Right cardiac atrium (tissue), 5 donors: ENCODE measurements around the gene WDR72. TPM values are rescaled to one million over a fixed set of nuclear protein-coding genes. Genes with fewer than 3 reads are reported as not detected.

Experiments used
- ATAC-seq, 2 donors: fragments of 200-7000 bp; cut with Tn5 transposase; one replicate each; pipeline versions ENCODE4 v1.8.0 to v1.9.1; 2020; ENCODE audit warnings: moderate library complexity in 2 of 2, mild to moderate bottlenecking in 1 of 2
- DNase-seq, 3 donors: peaks; one replicate each; pipeline ENCODE4 v3.0.0-alpha.2; 2020
- H3K27ac ChIP-seq: one replicate; pipeline ENCODE4 v1.5.1; 2013; ENCODE audit warnings: mild to moderate bottlenecking, low read length, control low read depth, moderate library complexity
- H3K27me3 ChIP-seq: one replicate; pipeline ENCODE4 v1.6.1; 2013; ENCODE audit not compliant: control insufficient read depth, insufficient read depth
- H3K4me1 ChIP-seq: one replicate; pipeline ENCODE4 v1.6.1; 2013; ENCODE audit warnings: low read length; ENCODE audit not compliant: control insufficient read depth, insufficient read depth
- H3K4me3 ChIP-seq: one replicate; pipeline ENCODE4 v1.5.1; 2013; ENCODE audit warnings: low read length, control low read depth
- H3K9me3 ChIP-seq: one replicate; pipeline ENCODE4 v1.6.1; 2013; ENCODE audit warnings: low read length; ENCODE audit not compliant: control insufficient read depth
- WGBS: extraction: QIAGEN DNeasy Blood & Tissue Kit; methylation state at CpG from one replicate; pipeline ENCODE4 v1.1.7; 2013; 5-methylcytosine and 5-hydroxymethylcytosine counted together
- intact Hi-C, 4 donors: fragments of 100-400 bp; cut with DNase I; formaldehyde crosslinking; loops; one replicate each; pipeline versions ENCODE4 v1.11.0 to v1.14.0; 2022 to 2023
- polyA plus RNA-seq: library from polyadenylated mRNA; stranded (reverse); fragments of 200-250 nt; gene quantifications from one replicate; pipeline ENCODE4 v1.2.3, GENCODE V29; 2013
- total RNA-seq, 4 donors: library from RNA; stranded (reverse); fragmentation: NEBNext Ultra II Directional; extraction: Animal tissue kit (Norgen Biotek cat#: 25700); gene quantifications; one replicate each; pipeline ENCODE4 v1.2.1, GENCODE V29; 2021
- donor health status: healthy with polysubstance abuse.
- donor health status: DM: no; HTN: yes; CAD: no.
- donor health status: DM: no; HTN: no; CAD: no.
- donor health status: DM: no; HTN: yes; CAD: no; lungs with severe emphysema.
- donor health status: DM: yes; HTN: yes; CAD: no.

Gene WDR72
- total and polyA plus RNA-seq, 5 donors = 0.05 to 0.31 (median 0.12) TPM

DNA sequence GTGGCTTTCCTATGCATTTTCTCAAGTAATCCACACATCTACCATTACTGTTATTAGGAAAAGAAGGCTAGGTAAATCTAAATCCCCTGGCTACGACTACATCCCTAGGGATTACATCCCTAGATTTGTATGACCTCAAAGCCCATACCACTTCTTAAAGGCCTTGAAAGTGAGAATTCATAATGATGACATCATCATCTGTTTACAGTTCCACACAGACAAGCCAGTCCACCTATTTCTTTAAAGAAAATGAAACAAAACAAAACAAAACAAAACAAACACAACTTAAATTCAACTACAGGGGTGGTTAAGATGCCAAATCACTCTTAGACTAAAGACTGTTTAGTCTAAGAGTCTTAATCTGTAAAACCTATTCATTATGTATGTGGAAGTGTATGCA is 5.7 kb downstream of the WDR72 start:
- H3K27ac ChIP-seq = no peak overlapping the region
- whole genome bisulfite sequencing = 72% methylated on average over 1 of the region's 1 CpG
- H3K4me1 ChIP-seq = no peaks in the 10 kb centered on the region
- ATAC-seq = no peak
- H3K4me3 ChIP-seq = no peak overlapping the region
- H3K27me3 ChIP-seq = no peaks in the 10 kb centered on the region
- H3K9me3 ChIP-seq = no peaks in the 10 kb centered on the region
- intact Hi-C loops = no loop called here
- DNase-seq = no peak

GRCh38 chr15:53752406-53752805 is 7.1 kb downstream of the WDR72 start:
- no peak overlapping the region for H3K4me3 ChIP-seq
- H3K9me3 ChIP-seq = no peaks in the 10 kb centered on the region
- WGBS = 64% methylated on average over 4 of the region's 4 CpGs
- H3K4me1 ChIP-seq = no peaks in the 10 kb centered on the region
- ATAC-seq (no peak), DNase-seq (no peak)
- intact Hi-C loops = no loop called here
- H3K27me3 ChIP-seq = no peaks in the 10 kb centered on the region
- no peak overlapping the region for H3K27ac ChIP-seq

DNA sequence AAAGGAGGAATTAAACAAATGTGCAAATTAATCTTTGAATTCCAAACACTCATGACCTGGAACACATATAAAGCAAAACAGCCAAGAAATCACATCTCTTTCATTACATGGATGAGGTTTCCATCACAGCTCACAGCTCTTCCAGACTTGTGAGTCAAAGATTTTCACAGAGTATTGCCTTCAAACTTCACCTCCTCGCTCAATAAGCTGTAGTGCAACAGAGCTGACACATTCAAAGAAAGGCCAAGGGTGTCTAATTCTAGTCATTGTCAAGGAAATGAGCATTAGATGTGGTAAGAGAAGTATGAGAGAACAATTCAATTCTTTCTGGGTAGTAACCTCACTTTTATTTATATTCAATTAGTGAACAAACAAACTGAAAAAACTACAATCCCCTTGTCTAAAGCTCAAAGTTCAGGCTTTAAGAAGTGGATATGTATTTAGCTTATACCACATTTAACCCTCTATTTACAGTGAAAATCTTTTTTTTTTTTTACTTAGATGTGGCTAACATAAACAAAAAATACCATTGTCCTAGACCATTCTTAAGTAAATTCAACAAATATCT is 11.9 kb downstream of the WDR72 start:
- intact Hi-C loops = no loop called here
- WGBS = 68% methylated on average over 1 of the region's 1 CpG
- DNase-seq (no peak), ATAC-seq (no peak)
- Histone ChIP-seq H3K4me1 (no peaks in the 10 kb centered on the region), H3K27me3 (no peaks in the 10 kb centered on the region), H3K9me3 (no peaks in the 10 kb centered on the region), H3K27ac (no peak overlapping the region), H3K4me3 (no peak overlapping the region)

DNA sequence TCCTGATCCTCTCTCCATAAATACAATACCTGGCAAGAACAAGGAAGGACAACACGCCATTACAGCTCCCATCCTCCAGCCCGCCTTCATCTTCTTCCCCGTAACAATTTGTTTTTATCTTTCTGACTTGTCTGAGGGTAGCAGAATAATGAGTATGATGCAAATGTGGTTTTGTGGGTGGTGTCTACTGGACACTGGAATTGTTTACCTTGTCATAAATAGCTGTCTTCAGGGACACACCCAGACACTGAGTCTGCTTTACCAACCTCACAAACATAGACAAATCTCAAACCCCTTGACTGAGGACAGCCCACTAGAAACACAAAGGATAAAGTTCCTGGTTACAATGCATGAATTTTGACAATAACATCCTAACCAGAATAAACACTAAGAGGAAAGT is 13.4 kb downstream of the WDR72 start:
- 93% methylated on average over 3 of the region's 3 CpGs for WGBS
- Histone ChIP-seq H3K4me1 (no peaks in the 10 kb centered on the region), H3K4me3 (no peak overlapping the region), H3K27me3 (no peaks in the 10 kb centered on the region), H3K9me3 (no peaks in the 10 kb centered on the region), H3K27ac (no peak overlapping the region)
- ATAC-seq (no peak), DNase-seq (no peak)
- intact Hi-C loops = no loop called here

DNA sequence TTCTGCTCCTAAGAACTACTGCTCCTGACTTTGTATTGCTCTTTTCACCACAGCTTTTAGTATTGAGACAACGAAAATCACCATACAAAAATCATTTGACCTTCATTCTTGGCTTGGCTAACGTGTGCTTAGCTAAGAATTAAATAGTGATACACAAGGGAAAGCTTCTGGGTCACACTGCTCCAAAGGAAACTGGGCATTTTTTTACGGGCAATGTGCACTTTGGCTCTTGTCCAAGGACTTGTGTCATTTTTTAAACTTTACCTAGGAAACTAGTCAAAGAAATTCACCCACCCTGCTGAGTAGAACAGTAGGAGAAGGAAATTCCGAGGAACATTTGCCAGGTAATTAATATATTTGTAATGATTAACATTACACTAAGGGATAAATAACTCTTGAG is 19.8 kb downstream of the WDR72 start:
- ATAC-seq (no peak), DNase-seq (no peak)
- 33% methylated on average over 4 of the region's 4 CpGs for WGBS
- Histone ChIP-seq H3K27ac (no peak overlapping the region), H3K4me3 (no peak overlapping the region), H3K4me1 (no peaks in the 10 kb centered on the region), H3K9me3 (no peaks in the 10 kb centered on the region), H3K27me3 (no peaks in the 10 kb centered on the region)
- intact Hi-C loops = no loop called here

GRCh38 chr15:53739187-53739586 is 20.3 kb downstream of the WDR72 start:
- ATAC-seq (no peak), DNase-seq (no peak)
- Histone ChIP-seq H3K27me3 (no peaks in the 10 kb centered on the region), H3K4me1 (no peaks in the 10 kb centered on the region), H3K27ac (no peak overlapping the region), H3K4me3 (no peak overlapping the region), H3K9me3 (no peaks in the 10 kb centered on the region)
- 69% methylated on average over 4 of the region's 4 CpGs for WGBS
- intact Hi-C loops = no loop called here

DNA sequence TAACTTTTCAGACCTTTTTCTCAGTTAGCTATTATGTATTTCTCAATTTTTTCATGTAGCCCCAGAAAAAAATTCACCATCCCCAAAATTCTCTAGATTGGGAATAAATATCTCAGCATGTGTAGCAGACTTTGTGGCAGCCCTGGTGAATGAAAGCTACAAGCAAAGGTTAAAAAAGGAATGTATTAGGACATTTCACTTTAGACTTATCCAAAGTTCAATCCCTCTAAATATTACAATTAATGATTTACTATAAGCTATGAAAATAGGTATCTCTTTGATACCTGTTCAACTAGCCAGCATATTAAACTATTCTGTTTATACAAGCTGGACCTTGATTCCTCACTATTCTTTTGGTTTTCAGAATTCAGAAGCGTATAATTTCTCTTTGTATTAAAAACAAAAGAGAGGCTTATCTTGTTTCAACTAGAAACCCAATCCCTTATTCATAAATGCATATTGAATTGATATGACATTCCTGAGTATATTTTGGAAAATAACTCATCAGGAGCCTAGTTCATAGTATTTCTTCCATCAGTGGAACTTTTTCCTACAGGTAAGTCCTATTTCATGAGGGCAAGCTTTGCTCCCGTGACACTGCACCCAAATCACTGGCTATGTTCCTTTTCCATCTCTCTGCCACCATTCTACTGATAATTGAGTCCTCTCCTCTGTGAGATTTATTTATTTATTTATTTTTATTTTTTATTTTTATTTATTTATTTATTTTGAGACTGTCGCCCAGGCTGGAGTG is 38.0 kb downstream of the WDR72 start:
- Histone ChIP-seq H3K4me3 (no peak overlapping the region), H3K27ac (no peak overlapping the region), H3K4me1 (no peaks in the 10 kb centered on the region), H3K9me3 (no peaks in the 10 kb centered on the region), H3K27me3 (no peaks in the 10 kb centered on the region)
- WGBS = 93% methylated on average over 3 of the region's 3 CpGs
- intact Hi-C loops = no loop called here
- DNase-seq = no peak
- no peak for ATAC-seq

- Histone ChIP-seq H3K27me3 (no peaks in the 10 kb centered on the region), H3K27ac (no peak overlapping the region), H3K9me3 (no peaks in the 10 kb centered on the region), H3K4me1 (no peaks in the 10 kb centered on the region), H3K4me3 (no peak overlapping the region)
- ATAC-seq (no peak), DNase-seq (no peak)
- intact Hi-C loops = loop anchor here in 3 of 4 donors (5.0 kb wide), 2 partner anchors 935 to 940 kb away; no protein-coding TSS in a partner anchor
- 32% methylated on average over 3 of the region's 3 CpGs for WGBS
Observed at GRCh38 chr15:53716909-53717876, 42.3 kb downstream of the WDR72 start.

GRCh38 chr15:53713218-53713617 is 46.2 kb downstream of the WDR72 start:
- Histone ChIP-seq H3K9me3 (no peaks in the 10 kb centered on the region), H3K4me3 (no peak overlapping the region), H3K27me3 (no peaks in the 10 kb centered on the region), H3K27ac (no peak overlapping the region), H3K4me1 (no peaks in the 10 kb centered on the region)
- intact Hi-C loops = no loop called here
- WGBS = 94% methylated on average over 6 of the region's 6 CpGs
- ATAC-seq (no peak), DNase-seq (no peak)

DNA sequence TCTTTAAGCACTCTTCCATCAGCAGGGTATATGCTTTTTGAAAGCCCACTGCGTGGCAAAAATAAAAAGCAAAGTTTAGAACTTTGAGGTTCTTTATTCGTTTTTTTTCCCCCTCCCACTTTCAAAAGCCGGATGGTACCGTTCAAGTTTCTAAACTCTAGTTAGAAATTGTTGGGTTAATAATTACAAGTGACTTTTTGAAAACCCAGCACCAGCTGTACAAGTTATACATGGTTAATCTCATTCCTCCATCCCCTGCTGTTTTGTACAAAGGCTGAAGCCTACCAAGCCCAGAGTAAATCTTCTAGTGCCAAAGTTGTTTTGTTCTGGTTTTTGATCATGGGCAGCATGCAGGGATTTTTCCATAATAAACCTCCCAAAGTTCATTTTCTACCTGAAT is 48.6 kb downstream of the WDR72 start:
- 73% methylated on average over 4 of the region's 4 CpGs for WGBS
- ATAC-seq = no peak
- intact Hi-C loops = no loop called here
- Histone ChIP-seq H3K4me3 (no peak overlapping the region), H3K27ac (no peak overlapping the region), H3K4me1 (no peaks in the 10 kb centered on the region), H3K9me3 (no peaks in the 10 kb centered on the region), H3K27me3 (no peaks in the 10 kb centered on the region)
- DNase-seq = no peak

DNA sequence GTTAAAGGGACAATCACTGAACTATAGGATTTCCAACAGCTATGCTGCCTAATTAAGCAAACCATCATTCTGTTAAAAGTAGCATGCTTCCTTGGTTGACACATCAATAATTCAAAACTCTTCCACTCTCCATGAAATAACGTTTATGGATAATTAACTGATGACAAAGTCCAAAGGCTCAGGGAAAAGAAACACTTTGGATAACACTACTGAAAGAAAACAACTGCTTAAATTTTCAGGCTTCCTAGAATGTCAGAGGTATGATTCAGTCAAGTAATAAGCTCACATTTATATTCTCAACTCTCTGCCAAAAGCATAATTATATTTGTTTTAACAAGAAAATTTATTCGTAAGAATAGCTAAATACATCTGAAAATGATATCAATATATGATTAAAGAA is 49.6 kb downstream of the WDR72 start:
- no peak overlapping the region for H3K4me3 ChIP-seq
- H3K9me3 ChIP-seq = no peaks in the 10 kb centered on the region
- ATAC-seq (no peak), DNase-seq (no peak)
- H3K27ac ChIP-seq = no peak overlapping the region
- no peaks in the 10 kb centered on the region for H3K4me1 ChIP-seq
- WGBS = 51% methylated on average over 2 of the region's 2 CpGs
- H3K27me3 ChIP-seq = no peaks in the 10 kb centered on the region
- intact Hi-C loops = no loop called here
